ENCODE measurements around the gene PYCARD. TPM values are rescaled to one million over a fixed set of nuclear protein-coding genes. Genes with fewer than 3 reads are reported as not detected.

PYCARD gene
- total RNA-seq, 1 experiment from 2014 or later, result 37.5 TPM

GRCh38 chr16:31213342-31213741 lies 10.8 kb upstream of the PYCARD start:
- no peak overlapping the region for H3K27ac Mint-ChIP-seq
- TF ChIP-seq CTCF (conservative IDR thresholded peaks at IDR 0.05), result no peak
- Histone ChIP-seq H3K4me2 (ENCODE audit: insufficient read depth, insufficient read length, low read length) (no peak overlapping the region), H3K23ac (ENCODE audit: insufficient read length, low read depth, low read length) (no peak overlapping the region), H3K18ac (ENCODE audit: insufficient read length, low read depth, low read length) (no peak overlapping the region), H3K27me3 (ENCODE audit: insufficient read depth, low read length) (peaks cover 15% of the 10 kb centered on the region; the same call in 1 of the 2 replicates), H2BK20ac (ENCODE audit: low read depth, low read length, poor library complexity, severe bottlenecking) (no peak overlapping the region), H2BK120ac (ENCODE audit: low read depth, low read length, poor library complexity, severe bottlenecking) (no peak overlapping the region), H4K8ac (replicated peaks; ENCODE audit: insufficient read length, low read depth, low read length) (no peak overlapping the region), H3K79me1 (ENCODE audit: insufficient read depth, low read depth, low read length, poor library complexity, severe bottlenecking) (no peaks in the 10 kb centered on the region), H3K56ac (ENCODE audit: insufficient read length, low read depth, low read length) (no peak overlapping the region), H2BK5ac (ENCODE audit: insufficient read length, low read length) (no peak overlapping the region), H2BK15ac (ENCODE audit: low read depth, low read length) (no peak overlapping the region), H3K14ac (ENCODE audit: insufficient read depth, low read length) (no peak overlapping the region), H3K4ac (ENCODE audit: low read depth, low read length) (no peak overlapping the region), H3K27ac (ENCODE audit: insufficient read length, low read depth, low read length) (no peak overlapping the region), H4K5ac (ENCODE audit: insufficient read length, low read depth, low read length) (no peak overlapping the region), H3K79me2 (ENCODE audit: insufficient read depth, low read length) (no peaks in the 10 kb centered on the region), H2AK5ac (ENCODE audit: insufficient read length, low read length) (no peak overlapping the region), H3K9ac (ENCODE audit: extremely low read depth, insufficient read length, low read length) (no peak overlapping the region), H3K9me3 (ENCODE audit: control insufficient read depth, low read depth, low read length) (no peaks in the 10 kb centered on the region), H4K91ac (ENCODE audit: insufficient read length, low read depth, low read length) (no peak overlapping the region), H3T11ph (ENCODE audit: low read length) (no peak overlapping the region), H4K20me1 (ENCODE audit: control insufficient read depth, insufficient read depth, insufficient read length) (no peaks in the 10 kb centered on the region), H3K23me2 (ENCODE audit: insufficient read length, low read depth, low read length, poor library complexity, severe bottlenecking) (peaks cover 26% of the 10 kb centered on the region), H3K4me1 (ENCODE audit: insufficient read depth, low read length) (no peaks in the 10 kb centered on the region), H2AFZ (ENCODE audit: low read length) (no peak overlapping the region), H2BK12ac (ENCODE audit: insufficient read length, low read depth, low read length) (no peak overlapping the region)
- H3K4me1 Mint-ChIP-seq, result peaks cover 23 to 24% of the 10 kb centered on the region in 2 experiments
- H3K27me3 Mint-ChIP-seq (ENCODE audit: low read depth), result peaks cover 59% of the 10 kb centered on the region
- peak overlapping the region in 1 of 2 experiments; percentile 63; a peak in 1 of 5 replicates for H3K4me3 Mint-ChIP-seq
- no peak for DNase-seq
- no peaks in the 10 kb centered on the region; a peak in 1 of 5 replicates for H3K9me3 Mint-ChIP-seq
- H3K36me3 Mint-ChIP-seq (ENCODE audit: insufficient read depth in 1 of 3, low read depth in 3 of 3), result no peaks in the 10 kb centered on the region; a peak in 1 of 7 replicates
- WGBS (ENCODE audit: extremely low coverage, insufficient read length, low lambda C conversion rate), result no CpG with 5 or more reads among the region's 1 CpG

Data from H9 (cell line).